ENCODE results near the gene MCF2L2. TPM values are rescaled to one million over a fixed set of nuclear protein-coding genes. Genes with fewer than 3 reads are reported as not detected.
"Not testable (repeated sequence)": the region's sequence is repeated elsewhere in the genome, so short reads cannot be mapped to it uniquely, and the experiment has no call there.

Gene MCF2L2
- polyA plus RNA-seq, 3 donors, result 0.56 to 2.0 (median 1.5) TPM

DNA sequence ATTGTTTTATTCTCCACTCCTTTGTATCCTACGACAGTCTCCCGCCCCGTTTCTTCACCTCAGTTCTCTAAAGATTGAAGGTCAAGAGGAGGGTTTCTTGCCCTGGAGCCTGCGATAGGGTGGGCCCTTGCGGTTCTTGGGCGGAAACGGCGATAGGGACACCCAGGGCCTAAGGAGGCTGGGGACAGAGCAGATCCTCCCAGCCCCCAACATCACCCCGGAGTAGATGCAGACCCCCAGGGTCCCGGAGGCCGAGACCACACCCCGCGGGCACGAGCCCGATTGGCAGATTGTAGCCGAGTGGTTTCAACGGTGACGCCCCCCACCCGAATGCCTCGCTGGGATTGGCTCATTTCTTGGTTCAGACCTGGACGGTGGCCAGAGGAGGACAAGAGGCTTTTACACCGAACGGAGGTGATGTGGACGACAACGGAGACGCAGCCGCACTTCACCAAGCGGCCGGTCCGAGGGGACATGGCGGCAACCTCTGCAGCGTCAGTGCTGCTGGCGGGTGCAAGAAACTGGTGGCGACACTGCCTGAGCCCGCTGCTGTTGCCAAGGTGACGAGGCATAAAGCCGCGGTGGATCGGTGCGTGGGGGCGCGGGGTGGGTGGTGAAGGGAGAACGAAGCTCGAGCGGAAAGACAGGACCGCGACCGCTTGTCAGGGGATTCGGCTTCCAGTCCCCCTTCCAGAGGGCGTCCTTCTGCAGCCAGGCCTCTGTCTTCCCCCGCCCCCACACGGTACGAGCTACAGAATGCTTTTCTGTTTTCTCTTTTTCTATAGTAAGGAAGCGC lies 19.0 kb upstream of the MCF2L2 start:
- DNase-seq, result peak; percentile 95

DNA sequence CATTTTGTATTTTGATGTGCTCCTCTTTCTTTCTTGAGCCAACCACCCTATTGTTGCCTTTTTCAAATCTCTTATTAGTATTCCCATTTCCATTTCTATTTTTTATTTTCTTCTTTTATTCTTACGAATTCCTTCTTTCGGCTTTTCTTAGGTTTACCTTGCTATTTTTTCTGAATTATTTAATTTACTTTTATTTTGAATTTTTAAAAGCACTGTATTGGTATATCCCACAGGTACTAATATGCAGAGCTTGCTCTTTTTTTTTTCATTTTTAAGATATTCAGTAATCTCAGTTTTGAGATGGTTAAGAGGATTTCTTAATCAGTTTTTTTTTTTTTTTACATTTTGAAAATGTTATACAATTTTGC lies 18.4 kb upstream of the MCF2L2 start:
- no peak for DNase-seq

- no peak for DNase-seq
These were observed 16.3 kb upstream of the MCF2L2 start for GRCh38 chr3:183444748-183445147.

- DNase-seq, result no peak
These were observed 15.3 kb upstream of the MCF2L2 start for GRCh38 chr3:183443395-183444385.

DNA sequence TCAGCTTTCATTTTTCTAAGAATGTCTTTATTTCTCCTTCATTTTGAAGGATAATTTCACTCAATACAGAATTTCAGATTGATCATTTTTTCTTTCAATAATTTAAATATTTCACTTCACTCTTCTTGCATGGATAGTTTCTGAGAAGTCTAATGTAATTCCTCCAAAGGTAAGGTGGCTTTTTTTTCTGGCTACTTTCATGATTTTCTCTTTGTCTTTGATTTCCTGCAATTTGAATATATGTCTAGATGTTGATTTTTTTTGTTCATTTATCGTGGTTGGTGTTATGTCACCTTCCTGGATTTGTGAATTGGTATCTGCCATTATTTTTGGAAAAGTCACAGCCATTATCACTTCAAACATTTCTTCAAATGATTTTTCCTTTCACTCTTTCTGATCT lies 14.6 kb upstream of the MCF2L2 start:
- DNase-seq, result no peak

- DNase-seq, result not testable (repeated sequence)
These were observed 12.1 kb upstream of the MCF2L2 start for GRCh38 chr3:183440521-183440920.

DNA sequence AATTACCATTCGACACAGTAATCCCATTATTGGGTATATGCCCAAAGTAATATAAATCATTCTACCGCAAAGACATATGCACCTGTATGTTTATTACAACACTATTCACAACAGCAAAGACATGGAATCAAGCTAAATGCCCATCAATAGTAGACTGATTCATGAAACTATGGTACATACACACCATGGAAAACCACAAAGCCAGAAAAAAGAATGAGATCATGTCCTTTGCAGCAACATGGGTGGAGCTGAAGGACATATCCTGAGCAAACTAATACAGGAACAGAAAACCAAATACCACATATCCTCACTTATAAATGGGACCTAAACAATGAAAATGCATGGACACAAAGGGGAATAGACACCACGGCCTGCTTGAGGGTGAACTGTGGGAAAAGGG lies 11.1 kb upstream of the MCF2L2 start:
- no peak for DNase-seq

- no peak for DNase-seq
These were observed 10.3 kb upstream of the MCF2L2 start for GRCh38 chr3:183438735-183439134.

- DNase-seq, result no peak
These were observed 9.5 kb upstream of the MCF2L2 start for GRCh38 chr3:183437666-183438564.

DNA sequence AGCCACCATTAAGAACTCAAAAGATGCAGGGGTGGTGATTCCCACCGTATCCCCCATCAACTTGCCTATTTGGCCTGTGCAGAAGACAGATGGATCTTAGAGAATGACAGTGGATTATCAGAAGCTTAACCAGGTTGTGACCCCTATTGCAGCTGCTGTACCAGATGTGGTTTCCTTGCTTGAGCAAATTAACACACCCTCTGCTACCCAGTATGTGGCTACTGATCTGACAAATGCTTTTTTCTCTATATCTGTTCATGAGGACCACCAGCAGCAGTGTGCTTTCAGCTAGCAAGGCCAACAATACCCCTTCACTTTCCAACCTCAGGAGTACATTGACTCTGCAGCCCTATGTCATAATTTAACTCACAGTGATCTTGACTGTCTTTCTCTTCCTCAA lies 8.6 kb upstream of the MCF2L2 start:
- DNase-seq, result no peak

DNA sequence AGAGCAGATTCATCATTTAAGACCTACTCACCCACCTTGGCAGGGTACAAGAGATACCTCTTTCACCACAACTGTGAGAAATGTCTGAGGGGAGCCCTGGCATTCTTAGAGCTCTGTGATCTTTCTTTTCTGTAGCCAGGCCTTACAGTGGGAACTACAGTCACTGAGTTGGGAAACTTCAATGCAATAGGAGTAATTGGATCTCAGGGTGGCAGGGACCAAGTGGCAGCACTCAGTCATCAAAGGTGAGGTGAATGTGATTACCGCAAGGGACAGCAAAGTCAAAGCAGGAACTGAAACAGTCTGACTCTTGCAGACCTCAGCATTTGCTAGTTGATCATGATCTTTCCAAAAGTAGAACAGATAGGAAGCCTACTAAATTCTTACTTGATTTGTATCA lies 7.2 kb upstream of the MCF2L2 start:
- DNase-seq, result no peak

GRCh38 chr3:183434992-183435391 lies 6.6 kb upstream of the MCF2L2 start:
- DNase-seq, result no peak

GRCh38 chr3:183434503-183434902 lies 6.1 kb upstream of the MCF2L2 start:
- no peak for DNase-seq

- DNase-seq, result no peak
These were observed 2.0 kb upstream of the MCF2L2 start for GRCh38 chr3:183430325-183430957.

DNA sequence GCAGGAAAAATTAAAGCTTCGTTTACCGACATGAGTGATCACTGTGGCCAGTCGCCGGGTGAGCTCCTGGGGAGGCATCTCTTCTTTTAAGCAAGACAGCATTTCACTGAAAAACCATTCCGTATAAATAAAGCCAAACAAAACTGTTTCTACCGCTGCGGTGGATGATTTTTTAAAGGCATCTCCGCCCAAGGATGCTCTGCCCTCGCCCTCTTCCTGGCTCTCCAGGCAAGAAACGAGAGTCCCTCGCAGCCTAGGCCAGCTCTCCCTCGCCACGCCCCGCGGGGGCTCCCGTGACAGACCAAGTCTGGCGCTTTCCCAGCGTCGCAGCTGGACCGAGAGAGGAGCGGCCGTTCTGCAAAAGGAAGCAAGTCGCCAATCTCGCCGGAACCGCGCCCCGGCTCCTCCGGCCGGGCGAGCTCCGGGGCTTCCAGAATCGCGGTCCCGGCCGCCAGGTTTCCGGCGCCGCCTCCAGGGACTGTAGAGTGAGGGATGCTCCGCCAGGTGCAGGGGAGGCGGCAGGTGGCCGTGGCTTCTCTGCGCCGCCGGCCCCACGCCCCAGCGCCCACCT lies 458 bp downstream of the MCF2L2 start:
- peak; percentile 58 for DNase-seq

- DNase-seq, result no peak
These were observed 1.1 kb downstream of the MCF2L2 start for GRCh38 chr3:183427196-183427875.

GRCh38 chr3:183418807-183419206 lies 9.6 kb downstream of the MCF2L2 start:
- not testable (repeated sequence) for DNase-seq

DNA sequence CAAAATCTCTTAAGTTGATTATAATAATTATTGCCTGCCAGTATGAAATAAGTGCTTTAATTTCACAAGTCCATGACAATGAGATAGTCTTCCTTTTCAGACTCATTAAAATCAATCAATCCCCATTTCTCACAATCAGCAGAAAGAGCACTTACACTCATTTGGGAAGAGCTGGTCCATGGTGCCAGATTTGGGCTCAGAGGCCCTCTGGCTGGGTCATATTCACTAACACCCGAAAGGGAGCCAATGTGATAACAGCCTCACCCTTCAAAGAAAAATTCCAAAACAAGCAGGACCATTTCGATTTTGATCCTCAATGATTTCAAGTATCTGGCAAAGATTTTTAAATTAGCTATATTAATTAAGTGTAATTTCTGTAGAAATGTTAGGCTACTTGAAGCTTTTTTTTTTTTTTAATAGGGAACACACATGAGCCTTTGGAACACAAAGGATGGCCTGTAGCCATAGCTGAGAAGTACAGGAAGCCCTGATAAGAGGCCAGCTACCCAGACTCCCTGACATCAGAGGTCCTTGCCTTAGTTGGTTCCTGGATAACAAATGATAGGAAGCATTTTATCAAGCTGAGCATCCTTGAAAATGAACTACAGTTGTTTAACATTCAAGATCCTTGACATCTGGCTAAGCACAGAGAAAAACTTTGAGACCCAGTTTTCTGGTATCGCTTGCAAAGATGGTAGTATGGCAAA lies 17.1 kb downstream of the MCF2L2 start:
- no peak for DNase-seq

- no peak for DNase-seq
These were observed 17.7 kb downstream of the MCF2L2 start for GRCh38 chr3:183410759-183411158.

DNA sequence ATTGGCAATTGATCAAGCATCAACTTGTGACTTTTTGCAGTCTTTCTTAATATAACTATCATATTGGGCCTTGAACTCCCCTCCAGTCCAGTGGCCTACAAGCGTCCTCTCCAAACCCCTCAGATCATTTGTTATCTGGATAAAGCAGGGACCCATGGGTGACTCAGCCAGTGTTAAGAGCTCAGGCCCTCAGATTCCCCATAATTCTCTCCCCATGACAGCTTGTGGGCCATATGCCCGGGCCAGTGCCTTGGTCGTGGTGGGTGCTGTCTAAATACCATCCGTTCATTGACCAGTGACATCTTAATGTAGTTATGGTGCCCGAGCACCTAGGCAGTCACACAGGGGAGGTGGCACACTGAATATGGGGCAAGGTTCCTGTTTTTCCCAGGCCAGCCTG lies 18.1 kb downstream of the MCF2L2 start:
- no peak for DNase-seq

All from renal pelvis (tissue), 4 donors.